ENCODE data around the gene ARHGAP11A.

DNA sequence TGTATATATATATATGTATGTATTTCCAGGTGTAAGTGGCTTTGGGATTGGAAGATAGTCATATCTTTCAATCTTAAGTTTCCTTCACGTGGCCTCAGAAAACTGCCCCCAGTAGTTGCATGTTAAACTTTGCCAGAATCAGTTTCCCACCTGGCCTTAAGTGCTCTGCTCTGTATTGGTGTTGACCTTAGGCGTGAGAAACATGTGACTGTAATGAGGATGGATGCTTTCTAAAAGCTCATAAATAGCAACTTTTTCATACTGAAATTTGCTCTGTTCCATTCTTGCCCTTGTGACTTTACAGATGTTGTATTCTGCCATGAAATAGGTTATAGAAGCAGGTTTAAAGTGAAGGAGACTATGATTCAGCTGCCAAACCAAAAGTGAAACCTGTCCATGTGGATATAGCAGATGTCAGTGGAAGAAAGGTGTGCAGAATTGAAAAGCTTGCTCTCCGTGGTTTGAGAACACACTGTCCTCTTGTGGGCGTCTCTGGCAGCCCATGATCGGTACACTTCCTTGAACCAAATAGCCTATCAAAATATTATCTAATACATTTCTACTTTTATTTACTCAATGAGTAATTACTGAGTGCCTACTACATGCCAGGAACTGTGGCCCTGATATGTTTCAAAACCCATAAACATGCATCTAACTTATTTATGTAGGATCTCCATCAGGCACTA lies 42.0 kb downstream of the ARHGAP11A start:
- TF ChIP-seq, protein P1, sequence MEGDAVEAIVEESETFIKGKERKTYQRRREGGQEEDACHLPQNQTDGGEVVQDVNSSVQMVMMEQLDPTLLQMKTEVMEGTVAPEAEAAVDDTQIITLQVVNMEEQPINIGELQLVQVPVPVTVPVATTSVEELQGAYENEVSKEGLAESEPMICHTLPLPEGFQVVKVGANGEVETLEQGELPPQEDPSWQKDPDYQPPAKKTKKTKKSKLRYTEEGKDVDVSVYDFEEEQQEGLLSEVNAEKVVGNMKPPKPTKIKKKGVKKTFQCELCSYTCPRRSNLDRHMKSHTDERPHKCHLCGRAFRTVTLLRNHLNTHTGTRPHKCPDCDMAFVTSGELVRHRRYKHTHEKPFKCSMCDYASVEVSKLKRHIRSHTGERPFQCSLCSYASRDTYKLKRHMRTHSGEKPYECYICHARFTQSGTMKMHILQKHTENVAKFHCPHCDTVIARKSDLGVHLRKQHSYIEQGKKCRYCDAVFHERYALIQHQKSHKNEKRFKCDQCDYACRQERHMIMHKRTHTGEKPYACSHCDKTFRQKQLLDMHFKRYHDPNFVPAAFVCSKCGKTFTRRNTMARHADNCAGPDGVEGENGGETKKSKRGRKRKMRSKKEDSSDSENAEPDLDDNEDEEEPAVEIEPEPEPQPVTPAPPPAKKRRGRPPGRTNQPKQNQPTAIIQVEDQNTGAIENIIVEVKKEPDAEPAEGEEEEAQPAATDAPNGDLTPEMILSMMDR (IDR thresholded peaks at IDR 0.05): no peak
- TF ChIP-seq EP300 (IDR thresholded peaks at IDR 0.05): no peak
- no peak for TF ChIP-seq POLR2A (IDR thresholded peaks at IDR 0.05)
